Dermis blood vessel endothelial cell (primary cell): Measurements from ENCODE around the gene ISCA1. TPM values are rescaled to one million over a fixed set of nuclear protein-coding genes. Genes with fewer than 3 reads are reported as not detected.

Experiments
- DNase-seq: peaks from one replicate; pipeline ENCODE4 v3.0.0; 2010
- total RNA-seq: library from RNA; depleted of rRNA; stranded (reverse); fragments of >200 nt; gene quantifications from 2 replicates; pipeline ENCODE4 v1.2.3, GENCODE V29; 2014

The ISCA1 gene
- total RNA-seq, 1 donor from 2014 or later, result 28.9 TPM

DNA sequence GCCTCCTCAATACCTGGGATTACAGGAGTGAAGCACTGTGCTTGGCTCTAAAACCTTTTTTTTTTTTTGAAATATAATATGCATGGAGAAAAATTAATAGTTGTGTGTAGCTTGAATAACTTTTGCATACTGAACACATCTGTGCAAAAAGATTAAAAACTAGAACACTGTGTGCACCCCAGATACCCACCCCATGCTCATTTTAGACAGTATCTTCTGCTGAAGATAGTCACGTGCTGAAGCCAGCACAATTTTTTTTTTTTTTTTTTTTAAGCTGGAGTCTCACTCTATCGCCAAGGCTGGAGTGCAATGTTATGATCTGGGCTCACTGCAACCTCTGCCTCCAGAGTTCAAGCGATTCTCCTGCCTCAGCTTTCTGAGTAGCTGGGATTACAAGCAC is 62.7 kb downstream of the ISCA1 start:
- DNase-seq, result no peak

DNA sequence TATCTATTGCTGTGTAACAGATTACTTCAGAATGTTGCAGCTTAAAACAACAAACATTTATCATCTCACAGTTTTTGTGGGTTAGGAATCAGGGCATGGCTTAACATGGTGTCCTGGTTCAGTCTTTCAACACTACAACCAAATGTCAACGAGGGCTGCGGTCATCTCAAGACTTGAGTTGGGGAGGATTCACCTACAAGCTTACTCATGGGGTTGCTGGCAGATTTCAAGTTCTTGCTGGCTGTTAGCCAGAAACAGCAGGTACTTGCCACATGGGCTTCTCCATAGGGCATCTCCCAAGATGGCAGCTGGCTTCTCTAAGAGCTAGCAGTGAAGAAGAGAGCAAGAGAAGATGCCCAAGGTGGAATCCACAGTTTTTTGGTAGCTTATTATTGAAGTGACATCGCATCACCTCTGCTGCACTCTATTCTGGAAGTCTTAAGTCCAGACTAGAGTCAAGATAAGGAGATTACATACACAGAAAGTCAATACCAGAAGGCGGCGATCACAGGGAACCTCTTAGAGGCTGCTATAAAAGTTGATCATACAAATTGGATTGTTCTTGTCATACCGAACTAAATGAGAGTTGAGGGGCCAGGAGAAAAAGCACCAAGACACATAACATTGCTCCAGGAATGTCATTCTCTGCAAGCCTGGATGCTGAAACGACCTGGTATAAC is 65.1 kb downstream of the ISCA1 start:
- no peak for DNase-seq

Other genes starting within 250 kb of the ISCA1 start
- gene GOLM1, start 183.0 kb downstream of the ISCA1 start, total RNA-seq, result 32.7 and 57.8 TPM in 2 replicates
- gene C9orf153, start 22.9 kb downstream of the ISCA1 start, total RNA-seq, result 0.14 TPM in 1 of 2 replicates, not detected in the other
- gene TUT7, start 71.9 kb upstream of the ISCA1 start, total RNA-seq, result 27.2 and 28.4 TPM in 2 replicates